ENCODE data around the gene VOPP1.

- TF ChIP-seq CTCF (IDR thresholded peaks at IDR 0.05) = no peak
- no peak for TF ChIP-seq POLR2A (IDR thresholded peaks at IDR 0.05)
Observed at GRCh38 chr7:55521512-55521911, 50.8 kb downstream of the VOPP1 start.

Measured in suprapubic skin (tissue), 3 donors.